Activated CD4-positive, alpha-beta memory T cell treated with anti-CD3 and anti-CD28 coated beads for 36 hours (primary cell): ENCODE results near the gene FAT3. TPM values are rescaled to one million over a fixed set of nuclear protein-coding genes. Genes with fewer than 3 reads are reported as not detected.

Experiments
- CTCF ChIA-PET: fragments of 350-600 bp; sonication (Branson Sonifier 250); formaldehyde crosslinking; loops from one replicate; lab custom pipeline; 2021; ENCODE audit warnings: antibody characterized with exemption, inconsistent platforms; lab: Charles Lee
- POLR2A ChIA-PET: fragments of 350-600 bp; sonication (Branson Sonifier 250); formaldehyde crosslinking; loops from one replicate; lab custom pipeline; 2021; ENCODE audit warnings: antibody characterized with exemption; lab: Charles Lee
- DNase-seq: peaks from one replicate; pipeline ENCODE4 v3.0.0-alpha.2; 2020
- H3K27ac Mint-ChIP-seq: one replicate; pipeline ENCODE4 v1.8.0; 2021; ENCODE audit warnings: mixed read lengths
- H3K27me3 Mint-ChIP-seq: one replicate; pipeline ENCODE4 v1.8.0; 2021; ENCODE audit warnings: mixed read lengths
- H3K36me3 Mint-ChIP-seq: one replicate; pipeline ENCODE4 v1.8.0; 2021; ENCODE audit warnings: mixed read lengths
- H3K4me1 Mint-ChIP-seq: one replicate; pipeline ENCODE4 v1.8.0; 2021; ENCODE audit warnings: low read depth, mixed read lengths
- H3K4me3 Mint-ChIP-seq: one replicate; pipeline ENCODE4 v1.8.0; 2021; ENCODE audit warnings: mild to moderate bottlenecking, mixed read lengths
- H3K9me3 Mint-ChIP-seq: one replicate; pipeline ENCODE4 v1.8.0; 2021; ENCODE audit warnings: mixed read lengths
- intact Hi-C: fragments of 100-400 bp; cut with micrococcal nuclease; formaldehyde crosslinking; loops from one replicate; pipeline ENCODE4 v1.15.1; 2023
- total RNA-seq, 2 experiments: library from RNA; stranded (reverse); gene quantifications; one replicate each; pipeline ENCODE4 v1.2.3, GENCODE V29; 2021

Gene FAT3
- total RNA-seq = not detected

- H3K27me3 Mint-ChIP-seq = peaks cover 48% of the 10 kb centered on the region
- intact Hi-C loops = no loop called here
- peaks cover 4% of the 10 kb centered on the region for H3K4me1 Mint-ChIP-seq
- H3K9me3 Mint-ChIP-seq = peaks cover 3% of the 10 kb centered on the region
- CTCF ChIA-PET = no interaction called here
- POLR2A ChIA-PET = no interaction called here
- H3K36me3 Mint-ChIP-seq = peaks cover 2% of the 10 kb centered on the region
- no peak within 1 kb of the TSS for H3K27ac Mint-ChIP-seq
- H3K4me3 Mint-ChIP-seq = no peak within 1 kb of the TSS
- DNase-seq = no peak
Observed at GRCh38 chr11:92224407-92225124, at the start of gene FAT3. FAT3 (plus strand) TSS chr11:92224818; CDS start chr11:92352113, 127,295 bp downstream.

GRCh38 chr11:92179017-92179670 lies 45.5 kb upstream of the FAT3 start:
- Mint-ChIP-seq H3K4me3 (no peak overlapping the region), H3K36me3 (no peaks in the 10 kb centered on the region), H3K27ac (no peak overlapping the region), H3K27me3 (no peaks in the 10 kb centered on the region), H3K9me3 (peaks cover 3% of the 10 kb centered on the region), H3K4me1 (no peaks in the 10 kb centered on the region)
- intact Hi-C loops = no loop called here
- POLR2A ChIA-PET = no interaction called here
- DNase-seq = no peak
- CTCF ChIA-PET = no interaction called here

- DNase-seq = no peak
- Mint-ChIP-seq H3K27me3 (no peaks in the 10 kb centered on the region), H3K4me3 (no peak overlapping the region), H3K4me1 (no peaks in the 10 kb centered on the region), H3K36me3 (no peaks in the 10 kb centered on the region), H3K27ac (no peak overlapping the region), H3K9me3 (peaks cover 8% of the 10 kb centered on the region)
- ChIA-PET CTCF (no interaction called here), POLR2A (no interaction called here)
- intact Hi-C loops = no loop called here
Observed at GRCh38 chr11:92180226-92180625, 44.4 kb upstream of the FAT3 start.

DNA sequence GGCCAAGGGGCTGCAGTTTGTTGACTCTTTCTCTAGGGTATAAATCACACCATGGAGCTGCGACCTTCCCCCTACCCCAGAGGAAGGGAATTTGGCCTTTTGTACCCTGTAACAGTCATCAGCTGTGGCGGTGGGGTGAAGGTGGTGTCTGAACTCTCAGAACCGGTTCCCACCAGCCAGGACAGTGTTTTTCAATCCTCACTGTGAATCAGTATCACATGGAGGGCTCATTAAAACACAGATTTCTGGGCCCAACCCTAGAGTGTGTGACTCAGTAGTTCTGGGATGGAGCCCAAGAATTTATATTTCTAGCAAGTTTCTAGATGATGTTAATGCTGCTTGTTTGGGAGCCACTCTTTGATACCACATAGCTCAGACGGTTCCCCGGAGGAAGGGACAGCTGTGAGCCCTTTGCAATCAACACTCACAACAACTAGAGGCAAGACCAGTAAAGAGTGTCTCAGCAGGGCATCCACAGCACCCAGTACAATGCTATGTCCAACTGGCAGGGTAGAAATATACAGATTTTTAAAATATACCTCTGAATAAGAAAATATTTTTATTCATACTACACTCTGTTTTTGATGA lies 43.9 kb upstream of the FAT3 start:
- POLR2A ChIA-PET = no interaction called here
- Mint-ChIP-seq H3K27ac (no peak overlapping the region), H3K4me3 (no peak overlapping the region), H3K9me3 (peaks cover 8% of the 10 kb centered on the region), H3K4me1 (no peaks in the 10 kb centered on the region), H3K36me3 (no peaks in the 10 kb centered on the region), H3K27me3 (no peaks in the 10 kb centered on the region)
- intact Hi-C loops = no loop called here
- DNase-seq = no peak
- CTCF ChIA-PET = no interaction called here

DNA sequence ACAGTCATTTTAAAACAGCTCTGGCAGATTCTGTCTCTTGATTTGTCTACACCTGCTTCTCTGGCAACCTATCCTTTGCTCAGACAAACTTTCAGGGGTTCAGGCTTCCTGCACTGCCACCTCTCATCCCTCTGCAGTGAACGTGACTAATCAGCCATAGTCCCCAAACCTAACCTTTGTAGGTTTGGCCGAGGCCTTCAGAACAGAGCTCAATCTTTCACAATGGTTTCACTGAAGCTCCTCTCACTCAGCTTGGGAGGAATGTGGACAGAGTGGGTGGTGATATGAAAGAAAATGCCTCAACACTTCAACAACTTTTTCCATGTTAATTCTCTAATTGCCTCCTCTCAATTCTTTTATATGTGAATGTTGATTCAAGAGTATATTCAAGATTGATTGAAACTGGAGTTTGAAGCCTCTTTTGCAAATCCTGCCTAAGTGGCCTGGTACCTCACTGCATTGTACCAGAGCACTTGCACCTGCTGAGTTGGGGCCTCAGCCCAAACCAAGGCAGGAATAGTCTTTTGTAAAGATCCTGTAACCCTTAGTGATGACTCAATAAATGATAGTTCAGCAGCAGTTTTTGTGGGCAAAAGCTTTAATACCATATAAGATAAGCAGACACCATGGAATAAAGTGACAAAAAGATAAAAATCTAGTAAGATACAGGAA lies 33.9 kb upstream of the FAT3 start:
- Mint-ChIP-seq H3K4me1 (no peaks in the 10 kb centered on the region), H3K4me3 (no peak overlapping the region), H3K27ac (no peak overlapping the region), H3K27me3 (no peaks in the 10 kb centered on the region), H3K9me3 (peaks cover 2% of the 10 kb centered on the region), H3K36me3 (no peaks in the 10 kb centered on the region)
- POLR2A ChIA-PET = no interaction called here
- intact Hi-C loops = no loop called here
- CTCF ChIA-PET = no interaction called here
- no peak for DNase-seq

GRCh38 chr11:92192141-92192540 lies 32.5 kb upstream of the FAT3 start:
- CTCF ChIA-PET = no interaction called here

DNA sequence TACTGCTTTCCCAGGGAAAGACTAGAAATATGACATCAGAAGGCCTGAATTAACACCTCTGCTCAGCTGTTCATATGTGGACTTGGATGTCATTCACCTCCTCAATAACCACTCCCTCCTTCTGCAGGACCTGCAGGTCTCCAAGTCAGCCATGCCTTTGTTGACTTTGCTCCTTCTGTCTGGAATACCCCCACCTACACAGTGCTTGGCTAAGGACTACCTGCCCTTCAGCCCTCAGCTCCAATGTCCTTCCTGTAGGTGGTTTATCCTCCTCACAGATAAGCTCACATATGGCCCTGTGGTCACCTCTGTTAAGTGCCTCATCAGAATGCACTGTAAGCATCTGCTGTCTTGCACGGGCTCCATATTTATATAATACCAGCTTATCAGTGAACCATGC lies 26.4 kb upstream of the FAT3 start:
- no peaks in the 10 kb centered on the region for H3K4me1 Mint-ChIP-seq
- CTCF ChIA-PET = no interaction called here
- H3K4me3 Mint-ChIP-seq = no peak overlapping the region
- H3K27me3 Mint-ChIP-seq = no peaks in the 10 kb centered on the region
- H3K36me3 Mint-ChIP-seq = no peaks in the 10 kb centered on the region
- no peak for DNase-seq
- intact Hi-C loops = no loop called here
- no peak overlapping the region for H3K27ac Mint-ChIP-seq
- POLR2A ChIA-PET = no interaction called here
- H3K9me3 Mint-ChIP-seq = peaks cover 7% of the 10 kb centered on the region

More at GRCh38 chr11:92192141-92192540, 32.5 kb upstream of the FAT3 start:
- POLR2A ChIA-PET = no interaction called here
- H3K9me3 Mint-ChIP-seq = peaks cover 2% of the 10 kb centered on the region
- H3K27me3 Mint-ChIP-seq = no peaks in the 10 kb centered on the region
- H3K4me3 Mint-ChIP-seq = no peak overlapping the region
- DNase-seq = no peak
- intact Hi-C loops = no loop called here
- no peaks in the 10 kb centered on the region for H3K4me1 Mint-ChIP-seq
- no peak overlapping the region for H3K27ac Mint-ChIP-seq
- no peaks in the 10 kb centered on the region for H3K36me3 Mint-ChIP-seq

GRCh38 chr11:92199991-92200390 lies 24.6 kb upstream of the FAT3 start:
- intact Hi-C loops = no loop called here
- Mint-ChIP-seq H3K27me3 (no peaks in the 10 kb centered on the region), H3K36me3 (no peaks in the 10 kb centered on the region), H3K4me3 (no peak overlapping the region), H3K4me1 (no peaks in the 10 kb centered on the region), H3K27ac (no peak overlapping the region), H3K9me3 (peaks cover 7% of the 10 kb centered on the region)
- ChIA-PET POLR2A (interaction anchor here (0.6 kb wide), 1 partner anchor 686 kb away, joined by 3 read pairs; no protein-coding TSS in a partner anchor), CTCF (no interaction called here)
- no peak for DNase-seq

GRCh38 chr11:92204731-92205130 lies 19.9 kb upstream of the FAT3 start:
- Mint-ChIP-seq H3K4me1 (no peaks in the 10 kb centered on the region), H3K27me3 (no peaks in the 10 kb centered on the region), H3K27ac (no peak overlapping the region), H3K4me3 (no peak overlapping the region), H3K36me3 (no peaks in the 10 kb centered on the region), H3K9me3 (peaks cover 3% of the 10 kb centered on the region)
- ChIA-PET CTCF (no interaction called here), POLR2A (no interaction called here)
- no peak for DNase-seq
- intact Hi-C loops = no loop called here

- Mint-ChIP-seq H3K27me3 (no peaks in the 10 kb centered on the region), H3K4me3 (no peak overlapping the region), H3K27ac (no peak overlapping the region), H3K36me3 (no peaks in the 10 kb centered on the region), H3K9me3 (no peaks in the 10 kb centered on the region), H3K4me1 (no peaks in the 10 kb centered on the region)
- intact Hi-C loops = no loop called here
- ChIA-PET CTCF (no interaction called here), POLR2A (no interaction called here)
- no peak for DNase-seq
Observed at GRCh38 chr11:92206441-92206840, 18.2 kb upstream of the FAT3 start.

- CTCF ChIA-PET = no interaction called here
- Mint-ChIP-seq H3K9me3 (no peaks in the 10 kb centered on the region), H3K27ac (no peak overlapping the region), H3K27me3 (no peaks in the 10 kb centered on the region), H3K4me3 (no peak overlapping the region), H3K4me1 (no peaks in the 10 kb centered on the region), H3K36me3 (no peaks in the 10 kb centered on the region)
- DNase-seq = no peak
- POLR2A ChIA-PET = no interaction called here
- intact Hi-C loops = no loop called here
Observed at GRCh38 chr11:92211576-92212167, 12.9 kb upstream of the FAT3 start.

DNA sequence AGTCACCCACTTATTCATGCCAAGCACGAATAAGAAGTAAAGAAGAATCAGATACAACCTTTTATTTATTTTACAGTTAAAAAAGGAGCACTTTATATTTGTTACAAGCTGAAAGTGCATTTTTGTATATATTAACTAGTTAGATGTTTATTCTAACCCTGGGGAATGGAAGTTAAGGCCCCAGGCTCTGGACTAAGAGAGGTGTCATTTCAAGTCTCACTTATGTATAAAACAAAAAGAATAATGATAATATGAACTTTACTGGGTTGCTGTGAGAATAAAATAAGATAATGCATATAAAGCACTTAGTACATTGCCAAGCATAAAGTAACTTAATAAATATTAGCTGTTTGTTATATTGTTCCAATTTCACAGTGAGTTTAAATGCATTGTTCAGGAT lies 12.1 kb upstream of the FAT3 start:
- POLR2A ChIA-PET = no interaction called here
- intact Hi-C loops = no loop called here
- Mint-ChIP-seq H3K36me3 (no peaks in the 10 kb centered on the region), H3K27me3 (no peaks in the 10 kb centered on the region), H3K4me1 (no peaks in the 10 kb centered on the region), H3K4me3 (no peak overlapping the region), H3K9me3 (no peaks in the 10 kb centered on the region), H3K27ac (no peak overlapping the region)
- CTCF ChIA-PET = no interaction called here
- DNase-seq = no peak
